ENCODE results near the gene OPN1MW. TPM values are rescaled to one million over a fixed set of nuclear protein-coding genes. Genes with fewer than 3 reads are reported as not detected.
"Not testable (repeated sequence)": the region's sequence is repeated elsewhere in the genome, so short reads cannot be mapped to it uniquely, and the experiment has no call there.

OPN1MW gene
- not detected in 2 replicates for total RNA-seq (2014; rRNA removed)
- not detected for polyA plus RNA-seq (2012)

DNA sequence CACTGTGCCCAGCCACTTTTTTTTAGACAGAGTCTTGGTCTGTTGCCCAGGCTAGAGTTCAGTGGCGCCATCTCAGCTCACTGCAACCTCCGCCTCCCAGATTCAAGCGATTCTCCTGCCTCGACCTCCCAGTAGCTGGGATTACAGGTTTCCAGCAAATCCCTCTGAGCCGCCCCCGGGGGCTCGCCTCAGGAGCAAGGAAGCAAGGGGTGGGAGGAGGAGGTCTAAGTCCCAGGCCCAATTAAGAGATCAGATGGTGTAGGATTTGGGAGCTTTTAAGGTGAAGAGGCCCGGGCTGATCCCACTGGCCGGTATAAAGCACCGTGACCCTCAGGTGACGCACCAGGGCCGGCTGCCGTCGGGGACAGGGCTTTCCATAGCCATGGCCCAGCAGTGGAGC lies at the start of gene OPN1MW:
TSS of gene OPN1MW (plus strand) at position 301 of the 400 bp plus-strand sequence. CDS start at position 383, 82 bp downstream.
- not testable (repeated sequence) for DNase-seq (ENCODE audit: low read depth)

DNA sequence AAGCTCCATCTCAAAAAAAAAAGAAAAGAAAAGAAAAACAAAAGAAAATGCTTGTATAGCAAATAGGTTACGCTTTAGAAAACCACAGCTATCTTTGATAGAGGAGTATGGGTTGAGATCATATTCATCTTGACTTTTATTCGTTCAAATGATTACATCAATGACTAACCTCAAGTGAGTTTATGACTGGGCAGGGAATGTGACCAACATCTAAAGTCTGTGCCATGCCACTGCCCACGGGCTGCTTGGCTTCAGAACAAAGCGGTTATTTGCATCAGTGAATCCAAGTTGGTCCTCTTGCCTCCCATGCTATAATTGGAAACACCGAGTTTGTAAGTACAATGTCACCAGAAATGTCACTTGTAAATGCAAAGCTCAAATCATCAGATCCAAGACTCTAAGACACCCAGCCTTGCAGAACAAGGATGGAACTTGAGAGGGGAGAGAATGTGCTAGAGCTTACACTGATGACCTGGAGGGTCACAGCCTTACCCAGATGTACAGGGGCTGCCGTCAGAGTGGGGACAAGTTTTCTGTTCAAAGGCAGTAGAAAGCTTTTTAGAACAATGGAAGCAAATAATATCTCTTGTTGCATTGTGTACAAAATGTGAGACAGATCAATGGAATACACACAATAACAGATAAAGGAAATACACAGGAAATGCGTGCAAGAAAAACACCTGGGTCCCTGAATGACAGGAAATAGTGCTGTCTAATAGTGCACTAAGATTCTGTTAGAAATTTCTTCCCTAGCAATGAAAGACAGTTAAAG lies 46.8 kb upstream of the OPN1MW start:
- no peak for DNase-seq (ENCODE audit: low read depth)

DNA sequence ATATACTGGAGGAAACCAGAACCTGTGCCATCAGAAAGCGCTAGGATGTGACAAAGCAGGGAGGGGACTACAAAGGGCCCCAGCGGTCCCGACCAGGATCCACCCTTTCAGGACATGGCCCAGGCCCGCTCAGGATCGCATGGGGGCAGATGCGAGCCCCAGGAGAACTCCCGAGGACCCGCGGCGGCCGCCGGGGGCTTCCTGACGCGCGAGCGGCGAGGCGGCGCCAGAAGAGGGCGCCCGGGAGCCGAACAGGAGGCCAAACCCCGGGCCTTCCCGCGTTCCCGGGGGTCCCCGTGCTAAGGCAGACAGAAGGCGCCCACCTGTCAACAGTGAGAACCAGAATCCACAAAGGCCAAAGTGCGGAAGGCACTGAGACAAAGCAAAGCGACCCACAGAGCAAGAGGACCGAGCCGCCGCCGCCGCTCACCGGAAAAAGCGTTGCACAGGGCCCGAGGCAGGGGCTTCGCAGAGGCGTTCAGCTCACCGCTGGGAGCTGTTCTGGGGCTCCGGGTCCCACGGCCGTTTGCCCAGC lies 45.7 kb upstream of the OPN1MW start:
- DNase-seq (ENCODE audit: low read depth) = peak; percentile 1

DNA sequence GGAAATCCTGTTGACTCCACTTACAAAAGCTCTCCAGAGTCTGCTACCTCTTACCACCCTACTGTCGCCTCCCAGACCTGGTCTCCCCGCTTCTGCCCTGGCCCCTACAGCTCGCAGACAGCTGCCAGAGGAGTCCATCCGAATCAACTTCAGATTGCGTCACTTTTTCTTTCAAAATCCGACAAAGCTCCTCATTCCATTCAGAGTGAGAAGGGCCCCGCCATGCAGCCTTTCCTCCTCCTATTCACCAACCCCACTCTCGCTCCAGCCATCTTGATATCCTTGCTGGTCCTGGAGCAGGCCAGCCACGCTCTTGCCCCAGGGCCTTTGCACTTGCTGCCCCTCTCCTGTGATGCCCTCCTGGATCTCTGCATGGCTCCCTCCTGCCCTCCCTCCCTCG lies 43.5 kb upstream of the OPN1MW start:
- no peak for DNase-seq (ENCODE audit: low read depth)

DNA sequence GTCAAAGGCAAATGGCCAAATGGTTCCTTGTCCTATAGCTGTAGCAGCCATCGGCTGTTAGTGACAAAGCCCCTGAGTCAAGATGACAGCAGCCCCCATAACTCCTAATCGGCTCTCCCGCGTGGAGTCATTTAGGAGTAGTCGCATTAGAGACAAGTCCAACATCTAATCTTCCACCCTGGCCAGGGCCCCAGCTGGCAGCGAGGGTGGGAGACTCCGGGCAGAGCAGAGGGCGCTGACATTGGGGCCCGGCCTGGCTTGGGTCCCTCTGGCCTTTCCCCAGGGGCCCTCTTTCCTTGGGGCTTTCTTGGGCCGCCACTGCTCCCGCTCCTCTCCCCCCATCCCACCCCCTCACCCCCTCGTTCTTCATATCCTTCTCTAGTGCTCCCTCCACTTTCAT lies 42.2 kb upstream of the OPN1MW start:
- no peak for DNase-seq (ENCODE audit: low read depth)

DNA sequence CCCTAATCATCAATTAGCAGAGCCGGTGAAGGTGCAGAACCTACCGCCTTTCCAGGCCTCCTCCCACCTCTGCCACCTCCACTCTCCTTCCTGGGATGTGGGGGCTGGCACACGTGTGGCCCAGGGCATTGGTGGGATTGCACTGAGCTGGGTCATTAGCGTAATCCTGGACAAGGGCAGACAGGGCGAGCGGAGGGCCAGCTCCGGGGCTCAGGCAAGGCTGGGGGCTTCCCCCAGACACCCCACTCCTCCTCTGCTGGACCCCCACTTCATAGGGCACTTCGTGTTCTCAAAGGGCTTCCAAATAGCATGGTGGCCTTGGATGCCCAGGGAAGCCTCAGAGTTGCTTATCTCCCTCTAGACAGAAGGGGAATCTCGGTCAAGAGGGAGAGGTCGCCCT lies 41.7 kb upstream of the OPN1MW start:
- no peak for DNase-seq (ENCODE audit: low read depth)

DNA sequence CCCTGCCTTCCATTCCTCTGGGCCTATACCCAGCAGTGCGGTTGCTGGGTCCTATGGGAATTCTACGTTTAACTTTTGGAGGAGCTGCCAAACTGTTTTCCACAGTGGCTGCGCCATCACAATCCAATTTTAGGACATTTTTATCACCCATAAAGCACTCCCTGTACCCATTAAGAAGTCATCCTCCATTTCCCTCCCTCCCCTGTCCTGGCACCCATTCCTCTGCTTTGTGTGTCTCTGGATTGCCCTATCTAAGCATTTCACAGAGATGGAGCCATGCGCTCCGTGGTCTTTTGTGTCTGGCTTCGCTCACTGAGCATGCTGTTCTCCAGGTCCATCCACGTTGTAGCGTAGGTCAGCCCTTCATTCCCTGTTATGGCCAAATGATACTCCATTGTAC lies 40.0 kb upstream of the OPN1MW start:
- no peak for DNase-seq (ENCODE audit: low read depth)

DNA sequence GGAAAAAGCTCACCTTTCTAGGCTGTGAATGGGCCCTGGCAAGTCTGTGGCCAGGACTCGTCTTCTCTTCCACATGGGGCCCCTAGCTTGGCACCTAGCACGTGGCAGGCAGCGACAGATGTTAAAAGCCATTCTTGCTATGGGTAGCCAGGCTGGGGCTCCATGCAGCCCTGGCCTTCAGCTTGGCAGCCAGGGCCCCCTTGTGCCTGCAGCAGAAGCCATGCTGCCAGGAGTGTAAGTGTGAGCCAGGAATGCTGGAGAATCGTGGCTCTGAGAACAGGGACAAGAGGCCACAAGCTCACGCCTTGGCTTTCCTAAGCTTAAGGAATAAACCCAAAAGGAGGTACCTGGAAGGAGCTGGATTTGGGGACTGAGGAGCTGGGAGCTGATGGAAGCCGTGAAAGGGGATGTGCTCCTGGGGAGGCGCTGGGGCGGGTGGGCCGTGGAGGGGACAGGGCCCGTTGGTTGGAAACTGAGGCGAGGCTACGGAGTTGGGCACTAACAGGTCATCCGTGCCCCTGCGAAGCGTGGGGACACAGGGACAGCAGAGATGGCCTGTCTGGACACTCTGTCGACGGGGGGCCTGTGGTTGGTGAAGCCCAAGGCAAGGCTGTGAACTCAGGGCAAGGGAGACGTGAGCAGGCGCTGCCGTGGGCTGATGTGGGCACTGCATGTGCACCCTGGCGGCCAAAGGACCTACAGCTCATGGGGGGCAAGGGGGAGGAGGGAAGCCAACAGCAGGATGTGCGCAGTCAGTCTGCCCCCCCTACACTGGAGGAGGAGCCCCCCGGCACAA lies 39.2 kb upstream of the OPN1MW start:
- DNase-seq (ENCODE audit: low read depth) = no peak

DNA sequence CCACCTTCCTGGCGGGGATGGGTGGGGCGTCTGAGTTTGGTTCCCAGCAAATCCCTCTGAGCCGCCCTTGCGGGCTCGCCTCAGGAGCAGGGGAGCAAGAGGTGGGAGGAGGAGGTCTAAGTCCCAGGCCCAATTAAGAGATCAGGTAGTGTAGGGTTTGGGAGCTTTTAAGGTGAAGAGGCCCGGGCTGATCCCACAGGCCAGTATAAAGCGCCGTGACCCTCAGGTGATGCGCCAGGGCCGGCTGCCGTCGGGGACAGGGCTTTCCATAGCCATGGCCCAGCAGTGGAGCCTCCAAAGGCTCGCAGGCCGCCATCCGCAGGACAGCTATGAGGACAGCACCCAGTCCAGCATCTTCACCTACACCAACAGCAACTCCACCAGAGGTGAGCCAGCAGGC lies 38.4 kb upstream of the OPN1MW start, which contains the start of gene OPN1LW:
TSS of gene OPN1LW (plus strand) at position 234 of the 400 bp plus-strand sequence. CDS start at position 275, 41 bp downstream.
- not testable (repeated sequence) for DNase-seq (ENCODE audit: low read depth)

DNA sequence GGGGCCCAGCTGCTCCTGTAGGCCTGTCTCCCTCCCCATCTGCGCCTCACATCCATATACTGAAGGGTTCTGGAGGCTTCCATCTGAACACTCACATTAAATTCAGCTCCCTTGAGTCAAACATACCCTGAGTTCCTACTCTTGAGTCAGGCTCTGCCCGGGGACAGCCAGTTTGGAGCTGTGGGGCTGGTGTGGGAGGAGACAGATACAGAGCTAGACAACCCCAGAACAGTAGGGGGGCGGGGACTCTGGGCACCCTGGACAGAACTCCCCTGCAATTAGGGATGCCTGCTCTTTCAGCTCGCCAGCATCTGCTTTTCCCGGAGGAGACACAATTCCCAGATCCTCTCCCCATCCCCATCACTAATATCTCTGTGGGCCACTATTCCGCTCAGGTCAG lies 31.4 kb upstream of the OPN1MW start:
- not testable (repeated sequence) for DNase-seq (ENCODE audit: low read depth)

DNA sequence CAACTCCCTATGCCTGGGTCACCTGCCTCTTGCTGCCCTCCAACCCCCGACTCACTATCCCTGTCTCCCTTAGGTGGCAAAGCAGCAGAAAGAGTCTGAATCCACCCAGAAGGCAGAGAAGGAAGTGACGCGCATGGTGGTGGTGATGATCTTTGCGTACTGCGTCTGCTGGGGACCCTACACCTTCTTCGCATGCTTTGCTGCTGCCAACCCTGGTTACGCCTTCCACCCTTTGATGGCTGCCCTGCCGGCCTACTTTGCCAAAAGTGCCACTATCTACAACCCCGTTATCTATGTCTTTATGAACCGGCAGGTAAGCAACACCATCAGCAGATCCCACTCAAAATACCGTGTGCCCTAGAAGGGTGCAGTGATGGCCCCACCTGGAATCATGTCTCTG lies 26.2 kb upstream of the OPN1MW start:
- DNase-seq (ENCODE audit: low read depth) = not testable (repeated sequence)

DNA sequence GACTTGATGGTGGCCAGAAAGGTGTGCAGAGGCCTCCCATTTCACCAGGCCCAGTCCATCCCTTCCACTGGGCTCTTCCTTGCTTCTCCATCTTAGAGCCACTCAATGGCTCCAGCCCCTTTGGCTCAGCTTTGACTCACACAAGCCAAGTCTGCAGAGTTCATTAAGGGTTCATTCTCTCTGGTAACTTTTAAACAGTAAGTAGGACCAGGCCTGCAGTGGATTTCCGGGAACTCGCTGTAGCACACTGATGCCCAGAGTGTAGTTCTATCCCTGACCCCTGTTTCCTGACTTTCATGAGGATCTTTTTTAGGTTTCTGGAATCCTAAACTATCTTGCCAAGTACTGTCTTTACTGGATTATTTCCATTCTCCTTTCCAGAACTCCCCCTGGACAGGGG lies 25.2 kb upstream of the OPN1MW start:
- not testable (repeated sequence) for DNase-seq (ENCODE audit: low read depth)

DNA sequence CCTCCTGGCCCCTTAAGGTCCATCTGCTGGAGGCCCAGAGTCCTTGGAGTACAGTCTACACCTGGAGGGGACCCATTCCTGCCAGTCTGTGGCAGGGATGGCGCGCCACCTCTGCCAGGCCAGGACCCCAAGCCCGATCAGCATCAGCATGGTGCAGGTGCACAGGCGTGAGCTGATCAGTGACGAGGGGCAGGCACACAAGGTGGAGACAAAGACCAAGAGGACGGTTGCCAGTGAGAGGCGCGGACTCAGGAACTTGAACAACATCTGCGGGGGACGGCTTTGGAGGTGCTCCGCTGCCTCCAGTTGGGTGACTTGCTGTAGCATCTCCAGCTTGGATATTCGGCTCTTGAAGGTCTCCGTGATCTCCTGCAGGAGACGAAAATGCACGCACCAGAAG lies 23.1 kb upstream of the OPN1MW start:
- not testable (repeated sequence) for DNase-seq (ENCODE audit: low read depth)

DNA sequence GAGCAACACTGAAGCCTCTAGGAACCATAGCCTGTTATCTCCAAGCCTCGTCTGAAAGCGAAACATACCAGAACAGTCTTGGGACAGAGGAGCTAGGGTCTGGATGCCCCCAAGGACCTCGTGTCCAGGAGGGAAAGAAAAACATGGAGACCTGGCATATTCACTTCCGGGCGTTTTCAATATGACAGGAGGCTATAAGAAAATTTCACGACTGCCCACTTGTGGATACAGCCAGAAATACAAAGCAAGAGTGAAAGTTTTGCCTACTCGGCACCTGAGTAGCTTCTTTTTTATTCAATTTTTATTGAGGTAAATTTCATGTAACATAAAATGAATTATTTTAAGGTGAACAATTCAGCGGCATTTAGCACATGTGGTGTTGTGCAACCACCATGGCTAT lies 17.5 kb upstream of the OPN1MW start:
- DNase-seq (ENCODE audit: low read depth) = not testable (repeated sequence)

DNA sequence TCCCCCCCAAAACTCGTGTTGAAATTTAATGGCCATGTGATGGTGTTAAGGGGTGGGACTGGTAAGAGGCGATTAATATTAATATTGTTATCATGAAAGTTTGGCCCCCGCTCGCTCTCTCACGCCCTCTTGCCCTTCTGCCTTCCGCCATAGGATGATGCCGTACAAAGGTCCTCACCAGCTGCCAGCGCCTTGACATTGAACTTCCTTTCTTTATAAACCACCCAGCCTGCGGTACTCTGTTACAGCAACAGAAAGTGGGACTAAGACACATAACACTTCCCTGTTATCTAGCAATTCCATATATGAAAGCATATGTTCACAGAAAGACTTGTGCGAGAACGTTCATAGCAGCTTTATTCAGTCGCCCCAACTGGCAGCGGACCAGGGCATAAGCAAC lies 14.0 kb upstream of the OPN1MW start:
- not testable (repeated sequence) for DNase-seq (ENCODE audit: low read depth)

DNA sequence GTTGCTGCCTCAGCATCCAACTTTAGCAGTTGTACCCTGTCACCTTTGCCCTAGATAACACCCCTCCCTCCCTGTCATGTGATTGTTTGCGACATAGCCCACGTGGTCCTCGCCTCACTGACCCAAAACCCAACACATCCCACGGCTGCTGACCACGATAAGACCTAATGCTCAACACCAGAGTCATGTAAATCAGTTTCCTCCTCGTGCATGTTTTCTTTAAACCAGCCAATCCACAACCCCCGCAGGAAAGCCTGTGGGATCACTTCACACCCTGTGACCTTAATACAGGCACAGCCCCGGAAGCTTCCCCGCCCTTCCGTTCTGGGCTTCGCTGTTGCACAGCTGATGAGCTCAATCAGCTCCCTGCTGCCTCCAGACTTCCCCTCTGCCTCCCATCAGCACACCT lies 9.9 kb upstream of the OPN1MW start:
- DNase-seq (ENCODE audit: low read depth) = not testable (repeated sequence)

DNA sequence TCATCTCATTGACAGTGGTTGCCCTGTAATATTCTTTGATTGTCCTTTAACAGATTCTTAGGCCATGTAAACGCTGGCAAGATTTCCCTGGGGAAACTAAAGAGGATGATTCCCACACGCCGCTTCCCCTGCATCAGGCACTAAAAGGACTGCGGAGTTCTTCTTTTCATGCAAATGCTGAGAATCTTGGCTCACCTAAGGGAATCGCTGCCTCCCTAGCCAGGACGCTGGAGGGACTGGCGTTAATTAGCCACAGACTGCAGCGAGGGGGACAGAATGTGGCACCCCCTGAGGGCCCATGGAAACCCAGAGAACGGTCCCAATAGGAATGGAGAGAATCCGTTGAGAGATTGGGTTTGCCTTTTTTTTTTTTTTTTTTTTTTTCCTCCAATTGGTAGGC lies 8.0 kb upstream of the OPN1MW start:
- not testable (repeated sequence) for DNase-seq (ENCODE audit: low read depth)

DNA sequence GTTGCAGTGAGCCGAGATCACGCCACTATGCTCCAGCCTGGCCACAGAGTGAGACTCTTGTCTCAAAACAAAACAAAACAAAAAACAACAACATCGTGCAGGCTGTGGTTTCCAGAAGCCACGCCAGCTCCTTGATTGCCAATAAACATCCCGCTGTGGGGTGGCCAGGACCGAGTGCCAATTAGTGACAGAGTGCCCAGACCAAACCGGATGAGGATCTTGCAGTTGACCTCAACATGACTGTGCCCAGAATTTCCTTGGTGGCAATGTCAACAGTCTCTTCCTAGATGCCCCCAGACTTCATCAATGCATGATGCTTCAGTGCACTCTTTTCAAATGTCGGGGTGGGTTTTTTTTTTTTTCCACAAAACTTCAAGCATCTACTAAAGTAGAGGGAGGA lies 1.4 kb downstream of the OPN1MW start:
- DNase-seq (ENCODE audit: low read depth) = not testable (repeated sequence)

DNA sequence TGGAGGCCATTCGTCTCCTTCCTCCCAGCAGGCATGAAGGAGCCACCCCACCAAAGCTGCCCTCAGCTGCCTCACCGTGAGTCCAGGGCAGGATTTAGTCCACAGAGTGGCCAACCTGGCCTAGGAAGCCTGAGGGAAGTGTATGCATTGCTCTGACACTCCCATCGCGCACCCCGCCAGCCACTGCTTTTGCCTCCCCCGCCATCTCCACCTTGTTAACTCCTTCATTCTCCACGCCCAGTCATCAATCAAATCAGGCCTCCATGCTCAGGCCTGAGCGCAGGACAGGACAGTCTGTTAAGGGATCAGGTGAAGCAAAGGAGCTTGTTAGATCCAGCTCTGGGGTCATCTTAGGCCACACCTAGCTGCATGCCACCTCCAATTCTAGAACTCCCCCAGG lies 10.4 kb downstream of the OPN1MW start:
- not testable (repeated sequence) for DNase-seq (ENCODE audit: low read depth)

DNA sequence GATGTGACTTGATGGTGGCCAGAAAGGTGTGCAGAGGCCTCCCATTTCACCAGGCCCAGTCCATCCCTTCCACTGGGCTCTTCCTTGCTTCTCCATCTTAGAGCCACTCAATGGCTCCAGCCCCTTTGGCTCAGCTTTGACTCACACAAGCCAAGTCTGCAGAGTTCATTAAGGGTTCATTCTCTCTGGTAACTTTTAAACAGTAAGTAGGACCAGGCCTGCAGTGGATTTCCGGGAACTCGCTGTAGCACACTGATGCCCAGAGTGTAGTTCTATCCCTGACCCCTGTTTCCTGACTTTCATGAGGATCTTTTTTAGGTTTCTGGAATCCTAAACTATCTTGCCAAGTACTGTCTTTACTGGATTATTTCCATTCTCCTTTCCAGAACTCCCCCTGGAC lies 11.9 kb downstream of the OPN1MW start:
- not testable (repeated sequence) for DNase-seq (ENCODE audit: low read depth)

DNA sequence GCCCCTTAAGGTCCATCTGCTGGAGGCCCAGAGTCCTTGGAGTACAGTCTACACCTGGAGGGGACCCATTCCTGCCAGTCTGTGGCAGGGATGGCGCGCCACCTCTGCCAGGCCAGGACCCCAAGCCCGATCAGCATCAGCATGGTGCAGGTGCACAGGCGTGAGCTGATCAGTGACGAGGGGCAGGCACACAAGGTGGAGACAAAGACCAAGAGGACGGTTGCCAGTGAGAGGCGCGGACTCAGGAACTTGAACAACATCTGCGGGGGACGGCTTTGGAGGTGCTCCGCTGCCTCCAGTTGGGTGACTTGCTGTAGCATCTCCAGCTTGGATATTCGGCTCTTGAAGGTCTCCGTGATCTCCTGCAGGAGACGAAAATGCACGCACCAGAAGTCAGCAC lies 14.1 kb downstream of the OPN1MW start:
- not testable (repeated sequence) for DNase-seq (ENCODE audit: low read depth)
